Uterus (tissue), 2 donors: Measurements from ENCODE around the gene RNFT2.

ENCODE experiments used
- CTCF ChIP-seq, 4 experiments: fragments of 200-600 bp in 2 of 4; fragments of 450-650 bp in 2 of 4; sonication (generic) in 2 of 4; IDR thresholded peaks; one replicate each; pipeline ENCODE4 v1.5.1; 2016 to 2019; ENCODE audit warnings: antibody characterized with exemption in 4 of 4, mild to moderate bottlenecking in 2 of 4, moderate library complexity in 1 of 4
- POLR2A ChIP-seq, 2 donors: fragments of 450-650 bp; IDR thresholded peaks; one replicate each; pipeline ENCODE4 v1.6.1; 2016; ENCODE audit warnings: antibody characterized with exemption in 2 of 2, mild to moderate bottlenecking in 1 of 2, moderate library complexity in 1 of 2

DNA sequence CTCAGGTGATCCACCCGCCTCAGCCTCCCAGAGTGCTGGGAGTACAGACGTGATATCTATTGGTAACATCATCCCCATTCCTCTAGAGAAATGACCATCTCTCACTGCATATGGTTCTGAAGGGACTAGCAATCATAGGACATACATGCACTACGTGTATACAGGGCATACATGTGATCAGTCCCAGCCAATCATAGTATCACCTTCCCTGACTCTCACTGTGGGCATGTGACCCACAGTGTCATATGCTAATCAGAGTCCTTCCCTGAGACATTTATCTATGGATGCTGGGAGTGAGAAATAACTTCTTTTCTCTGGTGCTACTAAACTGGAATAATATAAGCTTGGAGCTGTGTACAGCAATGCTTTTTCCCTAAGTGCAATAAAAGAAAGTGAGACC lies 160.6 kb downstream of the RNFT2 start:
- no peak for TF ChIP-seq POLR2A (IDR thresholded peaks at IDR 0.05)
- TF ChIP-seq CTCF (IDR thresholded peaks at IDR 0.05), result no peak
